Fibroblast of lung (primary cell): ENCODE results near the gene F10. TPM values are rescaled to one million over a fixed set of nuclear protein-coding genes. Genes with fewer than 3 reads are reported as not detected.

Experiments used
- DNase-seq, 2 donors: peaks; one replicate each; pipeline versions ENCODE4 v3.0.0 to v3.0.0-alpha.2; 2010; ENCODE audit warnings: low read depth in 2 of 2
- H2AFZ ChIP-seq: 2 replicates; pipeline ENCODE4 v1.5.1; 2012; ENCODE audit warnings: low read length, control low read depth, inconsistent platforms
- H3K27ac ChIP-seq: 2 replicates; pipeline ENCODE4 v1.5.1; 2011; ENCODE audit warnings: low read length, control low read depth; ENCODE audit not compliant: insufficient read depth
- H3K27me3 ChIP-seq: 2 replicates; pipeline ENCODE4 v1.5.1; 2011; ENCODE audit warnings: mild to moderate bottlenecking, low read length; ENCODE audit not compliant: control insufficient read depth, insufficient read depth
- H3K36me3 ChIP-seq: 2 replicates; pipeline ENCODE4 v1.5.1; 2011; ENCODE audit warnings: low read length; ENCODE audit not compliant: control insufficient read depth, insufficient read depth
- H3K4me1 ChIP-seq: 2 replicates; pipeline ENCODE4 v1.5.1; 2011; ENCODE audit warnings: low read length; ENCODE audit not compliant: control insufficient read depth, insufficient read depth; ENCODE audit errors: extremely low read depth
- H3K4me2 ChIP-seq: 2 replicates; pipeline ENCODE4 v1.5.1; 2011; ENCODE audit warnings: low read length, control low read depth; ENCODE audit not compliant: insufficient read depth; ENCODE audit errors: extremely low read depth
- H3K4me3 ChIP-seq, 4 experiments: fragments of 200-600 bp in 1 of 4; sonication (generic) in 1 of 4; replicated peaks in 1 of 4; 2 replicates each; pipeline ENCODE4 v1.5.1; 2011 to 2016; ENCODE audit warnings: low read length in 4 of 4, low read depth in 3 of 4, mild to moderate bottlenecking in 3 of 4, control low read depth in 2 of 4, inconsistent platforms in 1 of 4, mixed read lengths in 1 of 4; ENCODE audit not compliant: insufficient read depth in 1 of 4; ENCODE audit errors: control extremely low read depth in 1 of 4
- H3K79me2 ChIP-seq: 2 replicates; pipeline ENCODE4 v1.5.1; 2012; ENCODE audit warnings: mild to moderate bottlenecking, low read length, inconsistent platforms; ENCODE audit not compliant: control insufficient read depth, insufficient read depth
- H3K9ac ChIP-seq: 2 replicates; pipeline ENCODE4 v1.5.1; 2011; ENCODE audit warnings: mild to moderate bottlenecking, low read length, control low read depth; ENCODE audit not compliant: insufficient read depth
- H3K9me3 ChIP-seq: 2 replicates; pipeline ENCODE4 v1.5.1; 2012; ENCODE audit warnings: low read depth, low read length; ENCODE audit not compliant: control insufficient read depth, insufficient read depth
- H4K20me1 ChIP-seq: 2 replicates; pipeline ENCODE4 v1.5.1; 2011; ENCODE audit warnings: low read length; ENCODE audit not compliant: control insufficient read depth, insufficient read depth; ENCODE audit errors: extremely low read depth
- EZH2 ChIP-seq: IDR thresholded peaks from 2 replicates; pipeline ENCODE4 v1.5.1; 2012; ENCODE audit warnings: low read length, control low read depth, mild to moderate bottlenecking; ENCODE audit errors: missing control alignments
- polyA plus RNA-seq, 2 donors: library from polyadenylated mRNA; depleted of rRNA in 1 of 2; stranded (reverse) in 1 of 2; unstranded in 1 of 2; fragments of >200 nt; gene quantifications; 2 replicates each; pipeline ENCODE4 v1.2.1, GENCODE V29; 2011 to 2012; ENCODE audit warnings: missing spikeins in 1 of 2
- total RNA-seq: library from RNA; depleted of rRNA; stranded (reverse); fragments of >200 nt; gene quantifications from 2 replicates; pipeline ENCODE4 v1.2.1, GENCODE V29; 2014
- TF ChIP-seq, protein P1 (sequence below), 2 donors: IDR thresholded peaks in 1 of 2; conservative IDR thresholded peaks in 1 of 2; 1 replicate in 1 of 2; 2 replicates in 1 of 2; pipeline ENCODE4 v1.5.1; 2011 to 2012; ENCODE audit warnings: low read length in 2 of 2, control low read depth in 1 of 2, inconsistent platforms in 1 of 2, low read depth in 1 of 2, mild to moderate bottlenecking in 1 of 2

Gene F10
- total and polyA plus RNA-seq, 2 donors (not counting 1 experiment from before 2014, with no cell fraction given) = 39.9 to 41.5 TPM

GRCh38 chr13:113114511-113115362 is 7.9 kb upstream of the F10 start:
- no peak overlapping the region for H2AFZ ChIP-seq
- DNase-seq = no peak
- H3K79me2 ChIP-seq = no peaks in the 10 kb centered on the region
- no peaks in the 10 kb centered on the region for H4K20me1 ChIP-seq
- no peak overlapping the region for H3K4me3 ChIP-seq
- no peak overlapping the region for H3K27ac ChIP-seq
- H3K27me3 ChIP-seq = peaks cover 17% of the 10 kb centered on the region
- H3K4me2 ChIP-seq = no peak overlapping the region
- H3K9me3 ChIP-seq = no peaks in the 10 kb centered on the region
- TF ChIP-seq EZH2 = no peak
- TF ChIP-seq, protein P1, sequence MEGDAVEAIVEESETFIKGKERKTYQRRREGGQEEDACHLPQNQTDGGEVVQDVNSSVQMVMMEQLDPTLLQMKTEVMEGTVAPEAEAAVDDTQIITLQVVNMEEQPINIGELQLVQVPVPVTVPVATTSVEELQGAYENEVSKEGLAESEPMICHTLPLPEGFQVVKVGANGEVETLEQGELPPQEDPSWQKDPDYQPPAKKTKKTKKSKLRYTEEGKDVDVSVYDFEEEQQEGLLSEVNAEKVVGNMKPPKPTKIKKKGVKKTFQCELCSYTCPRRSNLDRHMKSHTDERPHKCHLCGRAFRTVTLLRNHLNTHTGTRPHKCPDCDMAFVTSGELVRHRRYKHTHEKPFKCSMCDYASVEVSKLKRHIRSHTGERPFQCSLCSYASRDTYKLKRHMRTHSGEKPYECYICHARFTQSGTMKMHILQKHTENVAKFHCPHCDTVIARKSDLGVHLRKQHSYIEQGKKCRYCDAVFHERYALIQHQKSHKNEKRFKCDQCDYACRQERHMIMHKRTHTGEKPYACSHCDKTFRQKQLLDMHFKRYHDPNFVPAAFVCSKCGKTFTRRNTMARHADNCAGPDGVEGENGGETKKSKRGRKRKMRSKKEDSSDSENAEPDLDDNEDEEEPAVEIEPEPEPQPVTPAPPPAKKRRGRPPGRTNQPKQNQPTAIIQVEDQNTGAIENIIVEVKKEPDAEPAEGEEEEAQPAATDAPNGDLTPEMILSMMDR (conservative IDR thresholded peaks at IDR 0.05 in 1 of 2, IDR thresholded peaks at IDR 0.05 in 1 of 2; ENCODE audit: low read depth in 1 of 2, low read length in 2 of 2) = no peak
- H3K36me3 ChIP-seq = no peaks in the 10 kb centered on the region
- no peak overlapping the region for H3K9ac ChIP-seq
- H3K4me1 ChIP-seq = no peaks in the 10 kb centered on the region

- Histone ChIP-seq H3K36me3 (no peaks in the 10 kb centered on the region), H3K27ac (no peak overlapping the region), H3K9ac (no peak overlapping the region), H2AFZ (no peak overlapping the region), H4K20me1 (no peaks in the 10 kb centered on the region), H3K4me3 (no peak overlapping the region), H3K79me2 (no peaks in the 10 kb centered on the region), H3K4me1 (no peaks in the 10 kb centered on the region), H3K9me3 (no peaks in the 10 kb centered on the region), H3K4me2 (no peak overlapping the region), H3K27me3 (peaks cover 8% of the 10 kb centered on the region)
- TF ChIP-seq, protein P1 (conservative IDR thresholded peaks at IDR 0.05 in 1 of 2, IDR thresholded peaks at IDR 0.05 in 1 of 2; ENCODE audit: low read depth in 1 of 2, low read length in 2 of 2) = no peak
- TF ChIP-seq EZH2 = no peak
- no peak for DNase-seq
These were observed 7.0 kb upstream of the F10 start for GRCh38 chr13:113115363-113116205.

- no peaks in the 10 kb centered on the region for H4K20me1 ChIP-seq
- peaks cover 2% of the 10 kb centered on the region for H3K27me3 ChIP-seq
- H3K36me3 ChIP-seq = no peaks in the 10 kb centered on the region
- H3K27ac ChIP-seq = no peak overlapping the region
- H3K4me1 ChIP-seq = no peaks in the 10 kb centered on the region
- TF ChIP-seq, protein P1 (conservative IDR thresholded peaks at IDR 0.05 in 1 of 2, IDR thresholded peaks at IDR 0.05 in 1 of 2; ENCODE audit: low read depth in 1 of 2, low read length in 2 of 2) = no peak
- no peak for TF ChIP-seq EZH2
- no peaks in the 10 kb centered on the region for H3K9me3 ChIP-seq
- no peak overlapping the region for H2AFZ ChIP-seq
- no peak overlapping the region for H3K4me3 ChIP-seq
- no peaks in the 10 kb centered on the region for H3K79me2 ChIP-seq
- DNase-seq = no peak
- no peak overlapping the region for H3K4me2 ChIP-seq
- H3K9ac ChIP-seq = no peak overlapping the region
These were observed 6.3 kb upstream of the F10 start for GRCh38 chr13:113116206-113116800.
